GM21786 (cell line): ENCODE data around the gene OR4D10.

Experiments used
- ATAC-seq: cut with Tn5 transposase; IDR thresholded peaks from one replicate; pipeline ENCODE4 v1.9.1; 2021; ENCODE audit not compliant: unreplicated experiment

Gene OR4D10

DNA sequence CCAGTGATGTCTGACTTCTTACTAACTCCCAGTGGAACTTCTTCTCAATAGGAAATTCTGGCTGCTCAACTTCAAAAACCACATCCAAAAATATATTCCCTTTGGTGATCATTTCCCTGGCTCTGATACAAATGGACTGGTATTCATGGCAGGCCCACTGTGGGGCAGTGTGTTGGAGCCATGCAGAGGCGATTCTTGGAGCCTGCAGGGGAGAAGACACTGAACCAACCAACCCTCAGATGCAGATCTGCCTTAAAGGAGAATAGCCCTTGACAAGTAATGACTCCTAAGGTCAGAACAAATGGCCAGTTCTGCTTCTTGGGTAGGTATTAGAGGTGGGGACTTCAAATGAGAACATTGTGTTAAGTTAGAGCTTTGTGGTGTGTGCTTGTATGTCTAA, 50.4 kb downstream of the OR4D10 start:
- ATAC-seq, result no peak

DNA sequence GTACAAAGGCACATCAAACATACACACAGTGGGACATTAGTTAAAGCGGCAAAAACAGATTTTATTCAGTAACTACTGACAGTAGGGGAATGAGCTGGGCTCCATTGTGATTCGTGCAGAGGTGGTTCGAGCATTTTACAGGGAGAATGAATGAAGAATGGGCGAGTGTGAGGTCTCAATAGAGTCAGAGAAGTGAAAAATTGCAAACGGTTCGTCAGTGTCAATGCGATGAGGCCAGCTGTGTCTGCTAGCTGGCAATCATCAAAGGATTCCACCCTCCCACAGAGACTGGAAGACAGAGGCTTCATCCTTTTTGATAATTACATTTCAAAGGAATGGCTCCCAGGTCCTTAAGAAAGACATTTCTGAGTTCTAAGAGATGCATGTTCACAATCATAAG, 55.6 kb downstream of the OR4D10 start:
- no peak for ATAC-seq
